Prostate gland (tissue), 2 donors: Measurements from ENCODE around the gene RAPGEF2. TPM values are rescaled to one million over a fixed set of nuclear protein-coding genes. Genes with fewer than 3 reads are reported as not detected.
A peak's percentile ranks its signal among the peaks of the same experiment; 100 is the strongest.

Experiments used
- DNase-seq: peaks from one replicate; pipeline ENCODE4 v3.0.0-alpha.2; 2019; ENCODE audit warnings: low spot score
- H3K27ac ChIP-seq, 2 donors: fragments of 200-600 bp; sonication (generic); 2 replicates each; pipeline ENCODE4 v1.5.1; 2017 to 2019
- H3K27me3 ChIP-seq: fragments of 200-600 bp; sonication (generic); replicated peaks from 2 replicates; pipeline ENCODE4 v1.5.1; 2019; ENCODE audit not compliant: insufficient read depth
- H3K36me3 ChIP-seq, 2 donors: fragments of 200-600 bp; sonication (generic); 1 replicate in 1 of 2; 2 replicates in 1 of 2; pipeline versions ENCODE4 v1.5.1 to v1.8.1; 2017 to 2019
- H3K4me1 ChIP-seq: fragments of 200-600 bp; sonication (generic); replicated peaks from 2 replicates; pipeline ENCODE4 v1.5.1; 2019
- H3K4me3 ChIP-seq, 2 donors: fragments of 200-600 bp; sonication (generic); 2 replicates each; pipeline ENCODE4 v1.5.1; 2017 to 2019
- H3K9me3 ChIP-seq: fragments of 200-600 bp; sonication (generic); 2 replicates; pipeline ENCODE4 v1.5.1; 2017
- CTCF ChIP-seq, 4 experiments: fragments of 200-600 bp in 2 of 4; fragments of 450-650 bp in 2 of 4; sonication (generic) in 2 of 4; IDR thresholded peaks; 1 replicate in 3 of 4; 2 replicates in 1 of 4; pipeline ENCODE4 v1.5.1; 2016 to 2019; ENCODE audit warnings: antibody characterized with exemption in 4 of 4, mild to moderate bottlenecking in 2 of 4, moderate library complexity in 2 of 4
- POLR2A ChIP-seq: fragments of 450-650 bp; IDR thresholded peaks from one replicate; pipeline ENCODE4 v1.6.1; 2016; ENCODE audit warnings: antibody characterized with exemption, mild to moderate bottlenecking
- POLR2AphosphoS5 ChIP-seq: sonication (generic); formaldehyde crosslinking; IDR thresholded peaks from one replicate; pipeline ENCODE4 v1.6.1; 2017; ENCODE audit warnings: antibody characterized with exemption
- WGBS: methylation state at CpG from one replicate; pipeline ENCODE4 v1.1.5; 2018; 5-methylcytosine and 5-hydroxymethylcytosine counted together
- intact Hi-C: fragments of 100-400 bp; cut with DNase I; formaldehyde crosslinking; loops from one replicate; pipeline ENCODE4 v1.14.2; 2022
- total RNA-seq, 2 donors: library from RNA; depleted of rRNA; stranded (reverse); fragments of >200 nt; gene quantifications; one replicate each; pipeline ENCODE4 v1.1.0, GENCODE V29; 2016

Gene RAPGEF2
- total RNA-seq, 2 donors from 2014 or later, result 29.2 to 29.5 TPM

- Histone ChIP-seq H3K4me1 (no peaks in the 10 kb centered on the region), H3K4me3 (no peak overlapping the region), H3K27ac (no peak overlapping the region), H3K27me3 (no peaks in the 10 kb centered on the region), H3K36me3 (no peaks in the 10 kb centered on the region), H3K9me3 (no peaks in the 10 kb centered on the region)
- no peak for DNase-seq
- intact Hi-C loops, result no loop called here
- TF ChIP-seq POLR2AphosphoS5, result no peak
- no peak for TF ChIP-seq CTCF (IDR thresholded peaks at IDR 0.05)
Measured at GRCh38 chr4:159384017-159384416, 281.1 kb downstream of the RAPGEF2 start.

GRCh38 chr4:159384632-159385031, 281.8 kb downstream of the RAPGEF2 start:
- DNase-seq, result no peak
- H3K9me3 ChIP-seq, result no peaks in the 10 kb centered on the region
- no peak overlapping the region for H3K4me3 ChIP-seq
- H3K36me3 ChIP-seq, result no peaks in the 10 kb centered on the region
- TF ChIP-seq POLR2A (no peak), CTCF (IDR thresholded peaks at IDR 0.05) (no peak), POLR2AphosphoS5 (no peak)
- no peaks in the 10 kb centered on the region for H3K27me3 ChIP-seq
- no peak overlapping the region for H3K27ac ChIP-seq
- no peaks in the 10 kb centered on the region for H3K4me1 ChIP-seq
- intact Hi-C loops, result no loop called here

GRCh38 chr4:159386620-159387019, 283.7 kb downstream of the RAPGEF2 start:
- intact Hi-C loops, result no loop called here
- Histone ChIP-seq H3K36me3 (no peaks in the 10 kb centered on the region), H3K4me3 (no peak overlapping the region), H3K9me3 (no peaks in the 10 kb centered on the region), H3K27me3 (no peaks in the 10 kb centered on the region), H3K4me1 (no peaks in the 10 kb centered on the region), H3K27ac (no peak overlapping the region)
- TF ChIP-seq CTCF (IDR thresholded peaks at IDR 0.05) (no peak), POLR2A (no peak), POLR2AphosphoS5 (no peak)
- DNase-seq, result no peak
- WGBS, result 87% methylated on average over 1 of the region's 1 CpG

- intact Hi-C loops, result no loop called here
- no peaks in the 10 kb centered on the region for H3K27me3 ChIP-seq
- WGBS, result 94% methylated on average over 17 of the region's 23 CpGs
- TF ChIP-seq POLR2A (no peak), POLR2AphosphoS5 (no peak), CTCF (IDR thresholded peaks at IDR 0.05) (no peak)
- no peak overlapping the region for H3K27ac ChIP-seq
- H3K9me3 ChIP-seq, result no peaks in the 10 kb centered on the region
- no peak overlapping the region for H3K4me3 ChIP-seq
- H3K4me1 ChIP-seq, result no peaks in the 10 kb centered on the region
- H3K36me3 ChIP-seq, result no peaks in the 10 kb centered on the region
- DNase-seq, result no peak
Measured at GRCh38 chr4:159389756-159390155, 286.9 kb downstream of the RAPGEF2 start.

- peak; percentile 16 for DNase-seq
Measured at GRCh38 chr4:159390648-159391047, 287.8 kb downstream of the RAPGEF2 start.

More at GRCh38 chr4:159390648-159391047, 287.8 kb downstream of the RAPGEF2 start:
- intact Hi-C loops, result no loop called here
- Histone ChIP-seq H3K36me3 (no peaks in the 10 kb centered on the region), H3K9me3 (no peaks in the 10 kb centered on the region), H3K4me1 (no peaks in the 10 kb centered on the region), H3K27me3 (no peaks in the 10 kb centered on the region), H3K4me3 (no peak overlapping the region), H3K27ac (no peak overlapping the region)
- 32% methylated on average over 12 of the region's 12 CpGs for WGBS
- TF ChIP-seq POLR2A (no peak), POLR2AphosphoS5 (no peak)
